ENCODE data around the gene ZSWIM6. TPM values are rescaled to one million over a fixed set of nuclear protein-coding genes. Genes with fewer than 3 reads are reported as not detected.

Gene ZSWIM6
- total RNA-seq, 2 donors from 2014 or later: 3.2 to 4.9 TPM

DNA sequence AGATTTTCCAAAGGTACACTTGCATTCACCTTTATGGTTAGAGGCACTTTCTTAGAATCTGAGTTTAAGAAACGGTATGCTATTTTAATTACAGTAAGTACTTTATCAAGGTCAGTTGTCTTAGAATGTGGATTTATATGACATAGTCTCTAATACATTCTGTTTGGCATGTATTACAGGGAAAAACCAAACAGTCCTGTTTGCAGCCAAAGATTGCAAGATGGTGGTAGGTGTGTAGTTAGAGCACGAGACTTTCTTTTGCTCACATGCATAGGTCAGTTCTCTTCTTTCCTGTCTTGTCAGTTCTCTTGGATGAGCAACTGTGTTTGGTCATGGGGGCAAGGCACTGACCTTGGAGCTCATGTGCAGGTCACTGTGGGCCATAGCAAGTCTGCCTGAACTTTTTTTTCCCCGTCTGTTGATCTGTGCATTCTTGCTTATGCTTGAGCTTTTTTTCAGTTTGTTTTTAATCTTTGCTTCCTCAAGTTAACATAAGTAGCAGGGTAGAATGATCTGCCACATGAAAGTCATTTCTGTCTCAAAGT lies 20.6 kb downstream of the ZSWIM6 start:
- Mint-ChIP-seq H3K4me3 (no peak overlapping the region), H3K4me1 (peaks cover 15% of the 10 kb centered on the region), H3K27me3 (no peaks in the 10 kb centered on the region), H3K36me3 (ENCODE audit: low read depth) (no peaks in the 10 kb centered on the region), H3K27ac (no peak overlapping the region), H3K9me3 (no peaks in the 10 kb centered on the region)
- no peak for ATAC-seq (replicated peaks)

DNA sequence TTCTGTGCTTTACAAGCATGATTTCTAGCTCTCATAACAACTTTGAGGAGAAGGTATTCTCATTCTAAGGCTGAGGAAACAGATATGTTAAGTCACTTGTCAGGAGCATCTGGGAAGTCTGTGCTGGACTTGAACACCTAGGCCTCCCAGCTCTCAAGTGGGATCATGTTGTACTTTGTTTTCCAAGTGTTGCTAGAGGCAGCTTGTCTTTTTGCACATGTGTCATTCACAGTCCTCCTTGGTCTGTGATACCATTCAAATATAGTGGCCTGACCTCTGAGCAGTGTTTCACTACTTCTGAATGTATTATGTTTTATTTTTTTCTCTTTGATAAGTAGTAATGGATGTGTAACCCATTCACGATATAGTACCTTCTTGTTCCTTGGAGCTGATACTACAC lies 21.2 kb downstream of the ZSWIM6 start:
- H3K4me3 Mint-ChIP-seq: no peak overlapping the region
- H3K9me3 Mint-ChIP-seq: peaks cover 4% of the 10 kb centered on the region
- H3K27me3 Mint-ChIP-seq: no peaks in the 10 kb centered on the region
- H3K36me3 Mint-ChIP-seq (ENCODE audit: low read depth): no peaks in the 10 kb centered on the region
- no peak overlapping the region for H3K27ac Mint-ChIP-seq
- H3K4me1 Mint-ChIP-seq: peaks cover 14% of the 10 kb centered on the region
- no peak for ATAC-seq (replicated peaks)

DNA sequence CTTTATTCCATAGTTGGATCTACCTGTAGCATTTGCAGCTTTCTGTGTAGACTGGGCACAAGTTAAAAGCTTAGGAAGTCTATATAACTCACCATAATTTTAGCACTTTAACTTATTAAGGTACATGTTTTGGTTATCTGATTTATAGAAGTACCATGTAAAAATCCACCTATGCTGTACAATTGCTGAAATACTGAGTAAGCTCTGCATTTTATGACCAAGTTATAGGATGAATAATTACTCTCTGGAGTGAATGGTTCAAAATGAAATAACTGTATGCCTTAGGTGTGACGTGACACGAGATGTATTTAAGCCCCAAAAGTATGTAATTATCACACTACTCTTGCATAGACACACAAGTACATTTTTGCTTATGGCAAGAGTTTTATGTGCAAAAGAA lies 22.1 kb downstream of the ZSWIM6 start:
- Mint-ChIP-seq H3K4me1 (peaks cover 15% of the 10 kb centered on the region), H3K27ac (no peak overlapping the region), H3K27me3 (no peaks in the 10 kb centered on the region), H3K4me3 (no peak overlapping the region), H3K36me3 (ENCODE audit: low read depth) (no peaks in the 10 kb centered on the region), H3K9me3 (peaks cover 4% of the 10 kb centered on the region)
- no peak for ATAC-seq (replicated peaks)

DNA sequence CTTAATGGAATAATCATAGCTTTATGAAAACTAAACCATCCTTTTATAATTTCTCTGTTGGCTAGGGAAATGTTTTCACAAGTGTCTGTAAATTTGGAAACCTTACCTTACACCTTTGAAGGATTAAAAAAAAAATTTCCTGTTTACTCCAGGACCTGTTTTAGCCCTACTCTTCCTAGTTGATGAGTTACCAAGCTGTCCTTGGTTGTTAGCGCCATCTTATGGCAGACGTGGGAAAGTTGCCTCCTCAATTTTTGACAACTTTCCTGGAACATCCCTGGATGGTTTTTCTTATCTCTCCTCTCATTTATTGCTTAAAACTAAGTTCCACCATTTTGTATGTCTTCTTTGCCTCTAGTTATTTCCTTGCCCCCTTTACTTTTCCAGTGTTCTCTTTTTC lies 25.7 kb downstream of the ZSWIM6 start:
- H3K4me1 Mint-ChIP-seq: peaks cover 24% of the 10 kb centered on the region
- peaks cover 4% of the 10 kb centered on the region for H3K36me3 Mint-ChIP-seq (ENCODE audit: low read depth)
- no peak overlapping the region for H3K27ac Mint-ChIP-seq
- no peak for ATAC-seq (replicated peaks)
- no peaks in the 10 kb centered on the region for H3K27me3 Mint-ChIP-seq
- no peak overlapping the region for H3K4me3 Mint-ChIP-seq
- H3K9me3 Mint-ChIP-seq: peaks cover 4% of the 10 kb centered on the region

DNA sequence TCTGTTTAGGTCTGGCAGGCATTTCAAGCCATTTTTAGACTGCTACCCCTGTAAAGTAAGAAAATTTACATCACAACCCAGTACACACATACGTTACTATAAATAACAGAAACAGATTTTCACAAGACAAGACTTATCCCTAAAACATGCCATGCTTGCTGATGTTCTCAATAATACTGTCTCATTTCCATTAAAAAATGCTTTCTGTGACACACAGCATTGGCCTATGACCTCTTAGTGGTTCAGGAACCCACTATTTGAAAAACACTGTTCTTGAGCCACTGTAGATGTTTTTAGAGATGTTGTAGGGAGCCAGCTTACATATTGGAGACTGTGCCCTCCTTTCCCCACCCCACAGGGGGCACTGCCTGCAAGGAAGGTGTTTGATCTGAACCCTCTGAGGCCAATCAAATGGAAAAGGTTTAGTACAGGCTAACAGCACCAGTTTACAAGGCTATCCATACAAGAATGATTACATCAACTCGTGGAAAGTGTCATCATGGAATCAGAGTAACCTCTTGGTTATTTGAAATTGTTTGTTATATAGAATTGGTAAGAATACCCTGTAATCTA lies 30.8 kb downstream of the ZSWIM6 start:
- Mint-ChIP-seq H3K9me3 (peaks cover 2% of the 10 kb centered on the region), H3K27me3 (no peaks in the 10 kb centered on the region), H3K4me1 (peaks cover 24% of the 10 kb centered on the region), H3K36me3 (ENCODE audit: low read depth) (peaks cover 4% of the 10 kb centered on the region), H3K27ac (no peak overlapping the region), H3K4me3 (no peak overlapping the region)
- ATAC-seq (replicated peaks): no peak

DNA sequence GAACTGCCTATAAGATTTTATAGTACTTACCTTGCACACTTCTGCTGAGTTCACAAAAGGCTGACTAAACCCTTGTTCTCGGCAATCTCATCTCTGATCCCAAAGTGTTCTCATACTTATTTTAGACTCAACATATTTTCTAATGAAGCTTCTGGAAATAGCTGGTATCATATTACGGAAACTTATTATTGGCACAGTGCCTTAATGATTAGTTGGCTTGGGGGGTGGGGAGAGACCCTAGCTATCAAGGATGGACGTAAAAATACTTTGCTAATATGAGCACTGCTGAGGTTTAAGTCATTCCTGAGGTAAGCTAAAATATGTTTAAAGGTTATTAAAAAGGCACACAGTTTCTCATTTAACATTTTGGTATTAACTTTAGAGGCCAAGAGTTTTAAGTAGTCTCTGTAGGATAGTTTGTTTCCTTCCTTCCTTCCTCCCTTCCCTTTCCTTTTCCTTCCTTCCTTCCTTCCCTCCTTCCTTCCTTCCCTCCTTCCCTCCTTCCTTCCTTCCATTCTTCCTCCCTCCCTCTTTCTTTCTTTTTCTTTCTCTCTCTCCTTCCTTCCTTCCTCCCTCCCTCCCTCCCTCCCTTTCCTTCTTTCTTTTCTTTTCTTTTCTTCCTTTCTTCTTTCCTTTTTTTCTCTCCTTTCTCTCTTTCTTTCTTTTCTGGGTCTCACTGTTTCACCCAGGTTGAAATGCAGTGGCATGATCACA lies 31.5 kb downstream of the ZSWIM6 start:
- H3K4me1 Mint-ChIP-seq: peaks cover 24% of the 10 kb centered on the region
- H3K9me3 Mint-ChIP-seq: no peaks in the 10 kb centered on the region
- no peaks in the 10 kb centered on the region for H3K27me3 Mint-ChIP-seq
- H3K4me3 Mint-ChIP-seq: no peak overlapping the region
- no peak for ATAC-seq (replicated peaks)
- no peak overlapping the region for H3K27ac Mint-ChIP-seq
- peaks cover 4% of the 10 kb centered on the region for H3K36me3 Mint-ChIP-seq (ENCODE audit: low read depth)

DNA sequence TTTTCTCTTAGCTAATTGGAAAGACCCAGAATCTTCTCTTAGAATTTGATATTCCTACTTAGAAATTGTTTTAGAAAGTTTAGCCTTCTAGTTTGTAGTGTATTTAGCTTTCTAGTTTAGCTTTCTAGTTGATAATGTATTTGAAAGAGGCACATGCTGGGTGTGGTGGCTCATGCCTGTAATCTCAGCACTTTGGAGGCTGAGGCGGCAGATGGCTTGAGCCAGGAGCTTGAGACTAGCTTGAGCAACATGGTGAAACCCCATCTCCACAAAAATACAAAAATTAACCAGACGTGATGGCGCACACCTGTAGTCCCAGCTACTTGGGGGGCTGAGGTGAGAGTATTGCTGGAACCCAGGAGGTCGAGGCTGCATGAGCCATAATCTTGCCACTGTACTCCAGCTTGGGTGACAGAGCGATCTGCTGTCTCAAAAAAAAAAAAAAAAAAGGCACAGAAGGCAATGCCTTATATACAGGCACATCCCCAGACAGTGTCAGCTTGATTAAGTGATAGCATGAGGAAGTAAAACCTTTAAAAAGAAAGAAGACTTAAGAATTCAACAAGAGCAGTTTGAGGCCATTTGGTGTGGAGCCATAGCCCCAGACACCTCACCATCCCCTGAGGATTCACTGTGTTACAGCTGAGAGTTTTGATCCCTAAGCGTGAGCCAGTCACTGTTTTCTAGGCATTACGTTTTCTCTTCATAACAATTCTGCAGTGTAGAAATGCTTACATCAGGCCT lies 34.6 kb downstream of the ZSWIM6 start:
- H3K27ac Mint-ChIP-seq: no peak overlapping the region
- no peak overlapping the region for H3K4me3 Mint-ChIP-seq
- no peaks in the 10 kb centered on the region for H3K36me3 Mint-ChIP-seq (ENCODE audit: low read depth)
- H3K9me3 Mint-ChIP-seq: no peaks in the 10 kb centered on the region
- no peaks in the 10 kb centered on the region for H3K27me3 Mint-ChIP-seq
- H3K4me1 Mint-ChIP-seq: peaks cover 3% of the 10 kb centered on the region
- no peak for ATAC-seq (replicated peaks)

DNA sequence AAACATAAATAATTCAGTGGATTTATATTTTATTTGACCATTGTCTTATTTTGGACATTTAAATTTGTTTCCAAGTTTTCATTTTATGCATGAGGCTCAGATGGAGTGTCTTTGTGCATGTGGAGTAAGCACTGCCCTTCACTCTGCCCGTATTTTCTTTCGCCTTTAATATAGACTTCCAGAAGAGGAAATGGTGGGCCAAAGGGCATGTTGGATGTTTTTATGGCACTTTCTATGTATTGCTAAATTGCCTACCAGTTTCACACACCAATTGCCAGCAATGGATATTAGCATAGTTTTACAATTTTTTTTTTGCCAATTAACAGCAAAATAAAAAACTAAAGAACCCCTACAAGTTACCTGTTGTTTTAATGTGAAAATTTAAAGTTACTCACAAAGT lies 38.4 kb downstream of the ZSWIM6 start:
- ATAC-seq (replicated peaks): no peak

DNA sequence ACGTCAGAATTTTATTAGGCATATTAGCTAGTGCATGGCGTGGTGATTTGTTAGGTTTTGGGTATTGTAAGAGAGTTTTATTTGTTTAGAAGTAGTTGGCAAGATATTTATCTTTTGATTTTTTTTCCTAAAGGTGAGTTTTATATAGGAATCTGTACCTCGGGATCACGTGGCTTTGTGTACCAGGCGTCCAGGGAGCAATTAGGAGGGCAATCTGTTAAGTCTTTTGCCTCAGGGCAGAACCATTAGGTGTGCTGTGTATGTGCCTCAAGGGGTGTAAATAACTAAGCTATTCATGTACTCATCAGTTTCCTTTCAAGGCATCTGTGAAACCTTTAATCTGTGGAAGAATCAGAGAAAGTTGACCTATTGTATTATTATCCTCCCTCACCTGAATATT lies 39.4 kb downstream of the ZSWIM6 start:
- Mint-ChIP-seq H3K4me3 (no peak overlapping the region), H3K27ac (no peak overlapping the region), H3K27me3 (no peaks in the 10 kb centered on the region), H3K36me3 (ENCODE audit: low read depth) (no peaks in the 10 kb centered on the region), H3K4me1 (no peaks in the 10 kb centered on the region), H3K9me3 (no peaks in the 10 kb centered on the region)
- ATAC-seq (replicated peaks): no peak

More for the DNA sequence above, 38.4 kb downstream of the ZSWIM6 start:
- no peak overlapping the region for H3K4me3 Mint-ChIP-seq
- no peaks in the 10 kb centered on the region for H3K27me3 Mint-ChIP-seq
- peaks cover 3% of the 10 kb centered on the region for H3K4me1 Mint-ChIP-seq
- no peak overlapping the region for H3K27ac Mint-ChIP-seq
- H3K36me3 Mint-ChIP-seq (ENCODE audit: low read depth): no peaks in the 10 kb centered on the region
- H3K9me3 Mint-ChIP-seq: no peaks in the 10 kb centered on the region

DNA sequence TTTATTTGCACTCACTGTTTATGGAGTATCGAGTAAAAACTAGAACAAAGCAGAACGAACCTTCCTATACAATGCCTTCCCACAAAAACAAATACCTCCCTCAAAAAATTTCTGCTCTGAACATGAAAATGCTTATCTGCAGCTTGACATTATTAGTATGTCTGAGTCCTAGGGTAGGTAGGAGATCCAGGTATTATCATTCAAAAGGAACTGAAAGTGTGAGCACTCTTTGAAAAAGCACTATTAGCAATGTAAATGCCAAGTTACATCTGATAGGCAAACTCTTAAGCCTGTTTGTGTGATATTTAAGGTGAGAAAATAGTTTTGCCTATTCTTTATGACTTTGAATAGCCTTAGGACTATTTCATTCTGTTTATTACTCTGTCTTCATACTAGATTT lies 47.6 kb downstream of the ZSWIM6 start:
- H3K4me1 Mint-ChIP-seq: peaks cover 4% of the 10 kb centered on the region

DNA sequence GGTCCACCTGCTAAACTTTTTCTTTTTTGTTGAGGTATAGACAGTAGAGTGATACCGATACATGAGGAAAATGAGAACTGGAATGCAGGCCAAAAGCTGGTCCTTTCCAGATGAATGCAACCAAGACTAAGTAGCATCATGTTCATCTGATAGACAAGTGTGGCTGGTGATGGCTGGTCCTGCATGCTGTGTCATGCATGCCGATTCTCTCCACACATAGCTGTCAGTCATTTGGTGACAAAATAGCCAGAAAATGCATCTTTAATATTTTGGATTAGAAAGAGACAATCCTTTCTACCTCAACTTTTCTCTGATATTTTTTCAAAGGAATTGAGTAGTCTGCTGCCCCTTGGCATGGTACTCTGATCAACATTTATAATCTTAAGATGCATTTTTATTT lies 49.9 kb downstream of the ZSWIM6 start:
- no peaks in the 10 kb centered on the region for H3K27me3 Mint-ChIP-seq
- no peak for ATAC-seq (replicated peaks)
- H3K4me1 Mint-ChIP-seq: peaks cover 4% of the 10 kb centered on the region
- no peaks in the 10 kb centered on the region for H3K9me3 Mint-ChIP-seq
- H3K4me3 Mint-ChIP-seq: no peak overlapping the region
- no peaks in the 10 kb centered on the region for H3K36me3 Mint-ChIP-seq (ENCODE audit: low read depth)
- H3K27ac Mint-ChIP-seq: no peak overlapping the region

More for the DNA sequence above, 47.6 kb downstream of the ZSWIM6 start:
- H3K4me3 Mint-ChIP-seq: no peak overlapping the region
- no peak overlapping the region for H3K27ac Mint-ChIP-seq
- no peaks in the 10 kb centered on the region for H3K36me3 Mint-ChIP-seq (ENCODE audit: low read depth)
- H3K9me3 Mint-ChIP-seq: no peaks in the 10 kb centered on the region
- ATAC-seq (replicated peaks): no peak
- H3K27me3 Mint-ChIP-seq: no peaks in the 10 kb centered on the region

DNA sequence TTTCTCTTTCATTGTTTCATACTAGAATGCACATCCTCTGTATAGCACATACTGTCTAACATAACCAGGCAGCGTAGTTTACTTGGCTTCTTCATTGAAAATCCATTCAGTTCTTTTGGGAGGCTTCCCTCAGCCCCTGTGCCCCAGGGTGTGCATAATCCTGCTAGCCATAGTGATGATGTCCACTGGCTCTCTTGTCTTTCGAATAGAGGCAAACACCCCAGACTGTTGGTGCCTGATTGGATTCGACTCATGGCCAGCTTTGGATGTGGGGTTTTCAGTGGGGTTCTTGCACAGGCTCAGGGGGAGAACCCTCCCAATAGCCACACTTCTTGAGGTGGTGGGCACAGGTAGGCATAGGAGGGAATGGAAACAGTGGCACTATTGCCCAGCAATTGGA lies 53.6 kb downstream of the ZSWIM6 start:
- Mint-ChIP-seq H3K36me3 (ENCODE audit: low read depth) (no peaks in the 10 kb centered on the region), H3K9me3 (no peaks in the 10 kb centered on the region), H3K4me3 (no peak overlapping the region), H3K27ac (no peak overlapping the region), H3K4me1 (peaks cover 8% of the 10 kb centered on the region), H3K27me3 (no peaks in the 10 kb centered on the region)
- ATAC-seq (replicated peaks): no peak

DNA sequence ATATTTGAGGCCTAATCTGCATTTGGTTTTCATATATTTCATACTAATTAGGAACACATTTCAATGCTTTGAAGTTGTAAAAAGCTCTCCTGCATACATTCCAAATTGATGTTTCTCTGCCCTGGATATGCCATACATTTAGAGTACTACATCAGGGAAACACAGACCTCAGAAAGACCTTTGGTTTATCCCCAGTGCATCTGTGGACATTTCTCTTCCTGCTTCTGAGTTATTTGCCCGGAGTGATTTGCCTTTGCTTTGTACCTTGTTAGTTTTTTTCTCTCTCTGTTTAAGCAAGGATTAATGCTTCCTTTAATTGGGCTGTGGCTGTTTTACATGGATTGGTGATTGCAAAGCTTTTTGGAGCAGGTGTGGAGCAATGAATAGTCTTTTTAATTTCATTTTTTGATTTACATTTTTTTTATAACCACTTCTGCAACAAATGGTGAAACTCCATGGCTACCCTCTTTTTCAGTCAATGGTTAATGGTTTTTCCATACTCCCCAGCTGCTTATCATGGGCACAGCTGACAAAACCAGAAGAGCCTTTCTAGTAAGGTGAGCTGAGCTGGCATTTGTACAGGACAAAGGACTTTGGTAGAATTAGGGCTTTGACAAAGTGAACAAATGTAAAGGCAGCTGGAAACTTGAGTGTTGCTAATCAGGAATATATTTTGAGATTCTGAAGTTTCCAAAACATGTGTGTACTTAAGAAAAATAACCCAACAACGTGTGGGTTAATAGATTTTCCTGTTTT lies 54.2 kb downstream of the ZSWIM6 start:
- Mint-ChIP-seq H3K27ac (no peak overlapping the region), H3K4me3 (no peak overlapping the region), H3K27me3 (no peaks in the 10 kb centered on the region), H3K4me1 (peaks cover 8% of the 10 kb centered on the region), H3K9me3 (no peaks in the 10 kb centered on the region), H3K36me3 (ENCODE audit: low read depth) (no peaks in the 10 kb centered on the region)
- ATAC-seq (replicated peaks): no peak

DNA sequence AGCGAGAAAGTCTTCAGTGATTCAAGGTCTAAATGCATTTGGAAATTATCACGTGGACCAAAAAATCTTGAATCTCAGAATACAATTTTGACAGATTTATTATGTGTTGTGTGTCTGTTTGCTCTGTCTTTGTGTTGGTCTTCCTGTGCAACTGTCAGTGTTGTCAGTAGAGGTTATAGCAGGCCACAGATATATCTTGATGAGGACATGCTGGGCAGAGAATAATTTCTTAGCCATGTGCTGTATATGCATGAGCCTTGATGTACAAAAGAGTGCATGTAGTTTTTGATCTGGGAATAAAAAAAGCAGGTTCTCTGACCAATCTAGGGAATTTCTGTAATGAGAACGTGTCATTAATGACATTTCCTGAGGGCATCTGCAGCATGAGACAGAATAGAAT lies 57.6 kb downstream of the ZSWIM6 start:
- H3K4me3 Mint-ChIP-seq: no peak overlapping the region

More for the DNA sequence above, 57.6 kb downstream of the ZSWIM6 start:
- Mint-ChIP-seq H3K9me3 (no peaks in the 10 kb centered on the region), H3K27ac (no peak overlapping the region), H3K4me1 (peaks cover 8% of the 10 kb centered on the region), H3K27me3 (no peaks in the 10 kb centered on the region), H3K36me3 (ENCODE audit: low read depth) (peaks cover 8% of the 10 kb centered on the region)
- no peak for ATAC-seq (replicated peaks)
